Glomerular endothelial cell (primary cell): ENCODE results near the gene HYAL2. TPM values are rescaled to one million over a fixed set of nuclear protein-coding genes. Genes with fewer than 3 reads are reported as not detected.
A peak's percentile ranks its signal among the peaks of the same experiment; 100 is the strongest.

Experiments used
- DNase-seq: peaks from one replicate; pipeline ENCODE4 v3.0.0-alpha.2; 2011; ENCODE audit warnings: low read depth, low spot score; ENCODE audit errors: extremely low read depth
- total RNA-seq: library from RNA; depleted of rRNA; stranded (reverse); fragments of >200 nt; gene quantifications from 2 replicates; pipeline ENCODE4 v1.2.3, GENCODE V29; 2015

Gene HYAL2
- total RNA-seq, result 676 and 849 TPM in 2 replicates

- no peak for DNase-seq
These were observed at the start of gene HYAL2 for GRCh38 chr3:50322386-50323091. HYAL2 (minus strand) TSS chr3:50322745; CDS start chr3:50320489, 2,256 bp downstream.

- DNase-seq, result no peak
These were observed 48.7 kb upstream of the HYAL2 start for GRCh38 chr3:50371133-50371685.

GRCh38 chr3:50370594-50370993, 48.0 kb upstream of the HYAL2 start:
- no peak for DNase-seq

- no peak for DNase-seq
These were observed 46.6 kb upstream of the HYAL2 start for GRCh38 chr3:50369012-50369670.

- no peak for DNase-seq
These were observed 43.3 kb upstream of the HYAL2 start for GRCh38 chr3:50365842-50366220.

- DNase-seq, result no peak
These were observed 42.7 kb upstream of the HYAL2 start for GRCh38 chr3:50365080-50365841.

GRCh38 chr3:50364573-50365079, 42.1 kb upstream of the HYAL2 start:
- no peak for DNase-seq

- no peak for DNase-seq
These were observed 37.2 kb upstream of the HYAL2 start for GRCh38 chr3:50359760-50360110.

- peak; percentile 88 for DNase-seq
These were observed 36.6 kb upstream of the HYAL2 start, which contains the start of gene TMEM115 for GRCh38 chr3:50358911-50359759. TMEM115 (minus strand) TSS chr3:50359521; CDS start chr3:50359063, 458 bp downstream.

- no peak for DNase-seq
These were observed 35.9 kb upstream of the HYAL2 start for GRCh38 chr3:50358355-50358910.

GRCh38 chr3:50357481-50357880, 34.9 kb upstream of the HYAL2 start:
- no peak for DNase-seq

GRCh38 chr3:50356553-50356952, 34.0 kb upstream of the HYAL2 start:
- DNase-seq, result no peak

- DNase-seq, result no peak
These were observed 33.4 kb upstream of the HYAL2 start for GRCh38 chr3:50355829-50356552.

- no peak for DNase-seq
These were observed 32.3 kb upstream of the HYAL2 start for GRCh38 chr3:50354850-50355249.

- no peak for DNase-seq
These were observed 31.7 kb upstream of the HYAL2 start for GRCh38 chr3:50354186-50354764.

- DNase-seq, result no peak
These were observed 30.9 kb upstream of the HYAL2 start for GRCh38 chr3:50353245-50354004.

- DNase-seq, result no peak
These were observed 30.2 kb upstream of the HYAL2 start for GRCh38 chr3:50352781-50353180.

- no peak for DNase-seq
These were observed 28.8 kb upstream of the HYAL2 start for GRCh38 chr3:50351323-50351697.
